Neural progenitor cell (in vitro differentiated cells): ENCODE data around the gene ZNF664.

Source experiments
- EZH2phosphoT487 ChIP-seq: fragments of 200-600 bp; sonication (generic); IDR thresholded peaks from 2 replicates; pipeline ENCODE4 v1.6.1; 2017; ENCODE audit warnings: antibody characterized with exemption
- TF ChIP-seq, protein P1 (sequence below): fragments of 200-600 bp; sonication (generic); IDR thresholded peaks from 2 replicates; pipeline ENCODE4 v1.5.1; 2017; ENCODE audit warnings: antibody characterized with exemption, mild to moderate bottlenecking

DNA sequence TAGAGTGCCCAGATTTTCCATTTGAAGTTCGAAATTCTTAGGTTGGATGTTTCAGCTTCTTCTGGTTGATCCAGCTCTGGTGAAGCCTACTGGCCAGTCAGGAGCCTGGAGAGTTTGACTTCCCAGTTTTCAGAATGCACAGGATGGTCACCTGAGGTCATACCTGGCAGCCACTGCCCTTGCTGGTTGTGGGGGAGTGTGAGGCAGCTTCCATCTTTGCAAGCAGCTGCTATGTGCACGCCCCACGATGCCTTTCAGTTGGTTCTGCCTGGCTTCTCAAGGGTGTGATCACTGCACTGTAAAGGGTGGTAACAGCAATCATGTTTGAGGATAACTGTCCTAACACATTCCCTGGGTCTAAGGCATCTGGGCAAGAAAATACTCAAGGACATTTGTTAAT is 15.8 kb upstream of the ZNF664 start:
- TF ChIP-seq, protein P1, sequence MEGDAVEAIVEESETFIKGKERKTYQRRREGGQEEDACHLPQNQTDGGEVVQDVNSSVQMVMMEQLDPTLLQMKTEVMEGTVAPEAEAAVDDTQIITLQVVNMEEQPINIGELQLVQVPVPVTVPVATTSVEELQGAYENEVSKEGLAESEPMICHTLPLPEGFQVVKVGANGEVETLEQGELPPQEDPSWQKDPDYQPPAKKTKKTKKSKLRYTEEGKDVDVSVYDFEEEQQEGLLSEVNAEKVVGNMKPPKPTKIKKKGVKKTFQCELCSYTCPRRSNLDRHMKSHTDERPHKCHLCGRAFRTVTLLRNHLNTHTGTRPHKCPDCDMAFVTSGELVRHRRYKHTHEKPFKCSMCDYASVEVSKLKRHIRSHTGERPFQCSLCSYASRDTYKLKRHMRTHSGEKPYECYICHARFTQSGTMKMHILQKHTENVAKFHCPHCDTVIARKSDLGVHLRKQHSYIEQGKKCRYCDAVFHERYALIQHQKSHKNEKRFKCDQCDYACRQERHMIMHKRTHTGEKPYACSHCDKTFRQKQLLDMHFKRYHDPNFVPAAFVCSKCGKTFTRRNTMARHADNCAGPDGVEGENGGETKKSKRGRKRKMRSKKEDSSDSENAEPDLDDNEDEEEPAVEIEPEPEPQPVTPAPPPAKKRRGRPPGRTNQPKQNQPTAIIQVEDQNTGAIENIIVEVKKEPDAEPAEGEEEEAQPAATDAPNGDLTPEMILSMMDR, result no peak
- no peak for TF ChIP-seq EZH2phosphoT487
